Peyer's patch (tissue), 4 donors: ENCODE data around the gene TOX3. TPM values are rescaled to one million over a fixed set of nuclear protein-coding genes. Genes with fewer than 3 reads are reported as not detected.

Experiments used
- DNase-seq, 3 donors: peaks; one replicate each; pipeline ENCODE4 v3.0.0-alpha.2; 2017 to 2019
- H3K27ac ChIP-seq, 4 donors: fragments of 200-600 bp; sonication (generic); one replicate each; pipeline ENCODE4 v1.5.1; 2016 to 2019
- H3K27me3 ChIP-seq, 2 donors: fragments of 200-600 bp; sonication (generic); one replicate each; pipeline ENCODE4 v1.5.1; 2019
- H3K36me3 ChIP-seq, 3 donors: fragments of 200-600 bp; sonication (generic); one replicate each; pipeline ENCODE4 v1.5.1; 2016 to 2019
- H3K4me1 ChIP-seq, 4 donors: fragments of 200-600 bp; sonication (generic); one replicate each; pipeline ENCODE4 v1.5.1; 2016 to 2019
- H3K4me3 ChIP-seq, 4 donors: fragments of 200-600 bp; sonication (generic); 1 replicate in 3 of 4; 2 replicates in 1 of 4; pipeline ENCODE4 v1.5.1; 2016 to 2019; ENCODE audit warnings: mild to moderate bottlenecking in 1 of 4
- H3K9me3 ChIP-seq, 4 donors: fragments of 200-600 bp; sonication (generic); one replicate each; pipeline ENCODE4 v1.5.1; 2016 to 2019; ENCODE audit warnings: mild to moderate bottlenecking in 1 of 4
- CTCF ChIP-seq, 6 experiments: fragments of 450-650 bp in 4 of 6; fragments of 200-600 bp in 2 of 6; sonication (generic) in 1 of 6; IDR thresholded peaks; one replicate each; pipeline ENCODE4 v1.5.1; 2017 to 2019; ENCODE audit warnings: antibody characterized with exemption in 6 of 6, mild to moderate bottlenecking in 3 of 6, moderate library complexity in 1 of 6
- POLR2A ChIP-seq, 2 donors: fragments of 450-650 bp; IDR thresholded peaks; one replicate each; pipeline ENCODE4 v1.5.1; 2017; ENCODE audit warnings: antibody characterized with exemption in 2 of 2, mild to moderate bottlenecking in 2 of 2, moderate library complexity in 2 of 2
- total RNA-seq, 4 donors: library from RNA; depleted of rRNA; stranded (reverse); fragments of >200 nt; gene quantifications; one replicate each; pipeline ENCODE4 v1.1.0, GENCODE V29; 2016

TOX3 gene
- total RNA-seq, 4 donors from 2014 or later, result 5.0 to 24.5 (median 18.6) TPM

DNA sequence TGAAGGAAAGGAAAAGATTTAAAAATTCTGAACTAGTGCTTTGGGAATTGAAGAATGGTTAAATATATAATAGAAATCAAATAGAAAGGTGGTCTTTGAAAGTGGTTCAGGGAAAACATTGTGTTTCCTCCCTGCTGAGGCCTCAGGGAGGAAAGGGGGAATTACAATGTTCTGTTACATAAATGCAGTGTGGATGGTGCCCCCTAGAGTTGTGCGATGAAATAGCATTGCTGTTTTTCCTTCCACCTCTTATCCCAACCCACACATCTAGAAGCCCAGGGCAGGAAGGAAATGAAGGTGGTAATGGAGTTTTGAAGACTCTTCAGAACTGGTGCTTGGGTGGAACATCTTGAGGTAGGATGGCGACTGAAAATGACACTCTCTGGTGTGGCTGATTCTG lies 6.4 kb upstream of the TOX3 start:
- Histone ChIP-seq H3K27ac (no peak overlapping the region), H3K4me3 (no peak overlapping the region), H3K9me3 (no peaks in the 10 kb centered on the region), H3K4me1 (peaks cover 0 to 8% (median 0%) of the 10 kb centered on the region in 4 donors), H3K27me3 (no peaks in the 10 kb centered on the region), H3K36me3 (no peaks in the 10 kb centered on the region)
- TF ChIP-seq POLR2A (IDR thresholded peaks at IDR 0.05) (no peak), CTCF (IDR thresholded peaks at IDR 0.05) (peak in 2 of 6 experiments; percentile 26 to 41)
- no peak for DNase-seq

DNA sequence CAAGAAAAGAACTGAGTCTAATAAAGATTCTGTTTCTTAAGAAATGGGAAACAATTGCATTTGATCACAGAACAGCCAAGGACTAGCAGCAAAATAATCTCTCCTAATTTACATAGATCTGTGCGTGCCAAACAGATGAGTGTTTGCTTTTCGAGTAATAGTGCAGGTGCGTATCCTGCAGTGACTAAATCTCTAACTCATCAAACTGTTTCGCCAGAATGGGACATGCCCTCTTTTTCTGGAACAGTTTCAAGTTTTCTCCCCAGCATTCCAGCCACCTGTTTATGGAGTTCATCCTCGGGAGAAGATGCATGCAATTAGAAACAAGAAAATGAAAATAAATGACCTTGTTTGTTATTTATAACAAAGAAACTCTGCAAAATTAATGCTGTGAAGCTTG lies 5.7 kb upstream of the TOX3 start:
- no peak overlapping the region for H3K4me3 ChIP-seq
- no peak for DNase-seq
- no peak overlapping the region for H3K27ac ChIP-seq
- H3K4me1 ChIP-seq, result peaks cover 0 to 2% (median 0%) of the 10 kb centered on the region in 4 donors
- no peaks in the 10 kb centered on the region for H3K27me3 ChIP-seq
- no peaks in the 10 kb centered on the region for H3K9me3 ChIP-seq
- H3K36me3 ChIP-seq, result no peaks in the 10 kb centered on the region
- TF ChIP-seq POLR2A (IDR thresholded peaks at IDR 0.05), result no peak
- TF ChIP-seq CTCF (IDR thresholded peaks at IDR 0.05), result no peak

- Histone ChIP-seq H3K36me3 (no peaks in the 10 kb centered on the region), H3K9me3 (no peaks in the 10 kb centered on the region), H3K27ac (no peak overlapping the region), H3K4me1 (peaks cover 0 to 13% (median 0%) of the 10 kb centered on the region in 4 donors), H3K4me3 (no peak overlapping the region), H3K27me3 (peaks cover 0 to 3% of the 10 kb centered on the region in 2 donors)
- no peak for DNase-seq
- TF ChIP-seq CTCF (IDR thresholded peaks at IDR 0.05) (peak in 4 of 6 experiments; percentile 16 to 60 (median 38)), POLR2A (IDR thresholded peaks at IDR 0.05) (no peak)
Measured at GRCh38 chr16:52549011-52549692, 2.2 kb upstream of the TOX3 start.

GRCh38 chr16:52548261-52549010 lies 1.5 kb upstream of the TOX3 start:
- H3K27me3 ChIP-seq, result peaks cover 0 to 3% of the 10 kb centered on the region in 2 donors
- DNase-seq, result no peak
- TF ChIP-seq POLR2A (IDR thresholded peaks at IDR 0.05) (no peak), CTCF (IDR thresholded peaks at IDR 0.05) (no peak)
- peaks cover 0 to 13% (median 0%) of the 10 kb centered on the region in 4 donors for H3K4me1 ChIP-seq
- no peak overlapping the region for H3K27ac ChIP-seq
- no peaks in the 10 kb centered on the region for H3K9me3 ChIP-seq
- H3K36me3 ChIP-seq, result no peaks in the 10 kb centered on the region
- H3K4me3 ChIP-seq, result no peak overlapping the region

GRCh38 chr16:52547834-52548215 lies 882 bp upstream of the TOX3 start:
- Histone ChIP-seq H3K27me3 (peaks cover 0 to 3% of the 10 kb centered on the region in 2 donors), H3K36me3 (no peaks in the 10 kb centered on the region), H3K4me1 (peaks cover 0 to 17% (median 0%) of the 10 kb centered on the region in 4 donors), H3K9me3 (no peaks in the 10 kb centered on the region), H3K4me3 (peak overlapping the region in 1 of 4 donors; percentile 95), H3K27ac (peak overlapping the region in 1 of 4 donors; percentile 41)
- DNase-seq, result no peak
- TF ChIP-seq POLR2A (IDR thresholded peaks at IDR 0.05) (no peak), CTCF (IDR thresholded peaks at IDR 0.05) (no peak)
